HCT116 (cell line): ENCODE data around the gene MAGEA2B.

ENCODE experiments used
- CTCF ChIP-seq, 3 experiments: fragments of 200-600 bp in 1 of 3; sonication (generic) in 1 of 3; IDR thresholded peaks in 2 of 3; conservative IDR thresholded peaks in 1 of 3; 2 replicates each; pipeline ENCODE4 v1.5.1; 2012 to 2017; ENCODE audit warnings: low read depth in 2 of 3, low read length in 2 of 3, antibody characterized with exemption in 1 of 3, borderline replicate concordance in 1 of 3, control low read depth in 1 of 3, mild to moderate bottlenecking in 1 of 3, mixed read lengths in 1 of 3, mixed run types in 1 of 3, moderate library complexity in 1 of 3; ENCODE audit not compliant: insufficient read depth in 1 of 3
- EZH2 ChIP-seq: fragments of 200-600 bp; sonication (generic); IDR thresholded peaks from 2 replicates; pipeline ENCODE4 v1.6.1; 2017; ENCODE audit warnings: antibody characterized with exemption, mixed run types
- JUND ChIP-seq: IDR thresholded peaks from 2 replicates; pipeline ENCODE4 v1.6.1; 2012
- POLR2A ChIP-seq: IDR thresholded peaks from 2 replicates; pipeline ENCODE4 v1.7.0; 2011; ENCODE audit warnings: borderline replicate concordance; ENCODE audit not compliant: insufficient read depth, insufficient read length; ENCODE audit errors: extremely low read depth
- POLR2AphosphoS5 ChIP-seq: IDR thresholded peaks from 2 replicates; pipeline ENCODE4 v1.6.1; 2011; ENCODE audit warnings: mild to moderate bottlenecking, low read depth, low read length, moderate library complexity
- REST ChIP-seq: IDR thresholded peaks from 2 replicates; pipeline ENCODE4 v1.6.1; 2012; ENCODE audit warnings: low read depth
- ZBTB33 ChIP-seq: IDR thresholded peaks from 2 replicates; pipeline ENCODE4 v1.6.1; 2011; ENCODE audit warnings: mild to moderate bottlenecking, low read length, moderate library complexity; ENCODE audit not compliant: insufficient replicate concordance; ENCODE audit errors: extremely low read depth

GRCh38 chrX:152735860-152736511 is 21.6 kb downstream of the MAGEA2B start:
- TF ChIP-seq CTCF (IDR thresholded peaks at IDR 0.05 in 2 of 3, conservative IDR thresholded peaks at IDR 0.05 in 1 of 3; ENCODE audit: borderline replicate concordance in 1 of 3, insufficient read depth in 1 of 3, low read depth in 2 of 3, low read length in 2 of 3): no peak
- no peak for TF ChIP-seq REST
- TF ChIP-seq POLR2AphosphoS5: no peak
- TF ChIP-seq JUND: no peak
- TF ChIP-seq POLR2A: no peak
- no peak for TF ChIP-seq EZH2
- TF ChIP-seq ZBTB33: no peak
